HUDEP-2 (cell line): Measurements from ENCODE around the gene SUN3.

Experiments used
- DNase-seq, 76 experiments: peaks; one replicate each; lab custom pipeline; 2025; ENCODE audit not compliant: unreplicated experiment in 76 of 76; lab: John Stamatoyannopoulos, UW

The SUN3 gene

GRCh38 chr7:48028938-48029337 lies at the start of gene SUN3:
TSS of gene SUN3 (minus strand) at chr7:48029107. CDS start at chr7:48028938, 169 bp downstream.
- DNase-seq, result no peak

GRCh38 chr7:48078470-48078869 lies 49.6 kb upstream of the SUN3 start:
- DNase-seq, result no peak

- no peak for DNase-seq
Measured at GRCh38 chr7:48077423-48077822, 48.5 kb upstream of the SUN3 start.

GRCh38 chr7:48074204-48074654 lies 45.3 kb upstream of the SUN3 start:
- no peak for DNase-seq

GRCh38 chr7:48067475-48067874 lies 38.6 kb upstream of the SUN3 start:
- DNase-seq, result no peak

GRCh38 chr7:48063985-48064384 lies 35.1 kb upstream of the SUN3 start:
- no peak for DNase-seq

GRCh38 chr7:48059706-48060105 lies 30.8 kb upstream of the SUN3 start:
- DNase-seq, result no peak

GRCh38 chr7:48058990-48059389 lies 30.1 kb upstream of the SUN3 start:
- no peak for DNase-seq

GRCh38 chr7:48053736-48054135 lies 24.8 kb upstream of the SUN3 start:
- DNase-seq, result no peak

GRCh38 chr7:48052748-48053147 lies 23.8 kb upstream of the SUN3 start:
- no peak for DNase-seq

GRCh38 chr7:48049850-48050249 lies 20.9 kb upstream of the SUN3 start:
- no peak for DNase-seq

- no peak for DNase-seq
Measured at GRCh38 chr7:48048113-48048512, 19.2 kb upstream of the SUN3 start.

- no peak for DNase-seq
Measured at GRCh38 chr7:48046458-48046857, 17.6 kb upstream of the SUN3 start.

- DNase-seq, result no peak
Measured at GRCh38 chr7:48045195-48045765, 16.4 kb upstream of the SUN3 start.

GRCh38 chr7:48042636-48043035 lies 13.7 kb upstream of the SUN3 start:
- DNase-seq, result no peak

GRCh38 chr7:48042216-48042615 lies 13.3 kb upstream of the SUN3 start:
- no peak for DNase-seq

- no peak for DNase-seq
Measured at GRCh38 chr7:48041653-48041970, 12.7 kb upstream of the SUN3 start.

- no peak for DNase-seq
Measured at GRCh38 chr7:48040944-48041652, 12.2 kb upstream of the SUN3 start.

- DNase-seq, result no peak
Measured at GRCh38 chr7:48038815-48039506, 10.1 kb upstream of the SUN3 start.

- no peak for DNase-seq
Measured at GRCh38 chr7:48035967-48036478, 7.1 kb upstream of the SUN3 start.

- peak in 29 of 76 experiments; percentile 1 to 50 (median 22) for DNase-seq
Measured at GRCh38 chr7:48035301-48035966, 6.5 kb upstream of the SUN3 start, which contains the start of gene C7orf57. TSS of gene C7orf57 (plus strand) at chr7:48035543. CDS start at chr7:48036309, 766 bp downstream.
